AG09309 (cell line): ENCODE measurements around the gene NUTM1.
A peak's percentile ranks its signal among the peaks of the same experiment; 100 is the strongest.
"Not testable (repeated sequence)": the region's sequence is repeated elsewhere in the genome, so short reads cannot be mapped to it uniquely, and the experiment has no call there.

ENCODE experiments used
- DNase-seq: peaks from one replicate; pipeline ENCODE4 v3.0.0-alpha.2; 2010; ENCODE audit warnings: low read depth
- H3K4me3 ChIP-seq: 2 replicates; pipeline ENCODE4 v1.5.1; 2011; ENCODE audit warnings: mild to moderate bottlenecking, low read depth, low read length, moderate library complexity; ENCODE audit not compliant: control insufficient read depth
- CTCF ChIP-seq: IDR thresholded peaks from 2 replicates; pipeline ENCODE4 v1.5.1; 2011; ENCODE audit warnings: mild to moderate bottlenecking, low read depth, low read length, inconsistent platforms; ENCODE audit not compliant: insufficient read depth, control insufficient read depth; ENCODE audit errors: missing control alignments

Gene NUTM1

GRCh38 chr15:34367101-34368081 lies 24.3 kb downstream of the NUTM1 start, which contains the start of gene LPCAT4:
Gene LPCAT4 (minus strand): TSS chr15:34367196. CDS start chr15:34367100, 96 bp downstream.
- peak; percentile 41 for DNase-seq
- TF ChIP-seq CTCF = peak; percentile 95
- H3K4me3 ChIP-seq = peak within 1 kb of the TSS; percentile 100

- no peak overlapping the region for H3K4me3 ChIP-seq
- DNase-seq = no peak
- TF ChIP-seq CTCF = no peak
Observed at GRCh38 chr15:34370129-34370528, 27.0 kb downstream of the NUTM1 start.

GRCh38 chr15:34370643-34371042 lies 27.5 kb downstream of the NUTM1 start:
- no peak for TF ChIP-seq CTCF
- no peak for DNase-seq
- H3K4me3 ChIP-seq = no peak overlapping the region

GRCh38 chr15:34373951-34374350 lies 30.8 kb downstream of the NUTM1 start:
- DNase-seq = no peak
- no peak for TF ChIP-seq CTCF
- no peak overlapping the region for H3K4me3 ChIP-seq

GRCh38 chr15:34374816-34375215 lies 31.7 kb downstream of the NUTM1 start:
- no peak for TF ChIP-seq CTCF
- no peak for DNase-seq
- H3K4me3 ChIP-seq = no peak overlapping the region

GRCh38 chr15:34375541-34375940 lies 32.4 kb downstream of the NUTM1 start:
- not testable (repeated sequence) for DNase-seq, H3K4me3 ChIP-seq

GRCh38 chr15:34376856-34377255 lies 33.7 kb downstream of the NUTM1 start:
- no peak for DNase-seq
- TF ChIP-seq CTCF = no peak
- no peak overlapping the region for H3K4me3 ChIP-seq

DNA sequence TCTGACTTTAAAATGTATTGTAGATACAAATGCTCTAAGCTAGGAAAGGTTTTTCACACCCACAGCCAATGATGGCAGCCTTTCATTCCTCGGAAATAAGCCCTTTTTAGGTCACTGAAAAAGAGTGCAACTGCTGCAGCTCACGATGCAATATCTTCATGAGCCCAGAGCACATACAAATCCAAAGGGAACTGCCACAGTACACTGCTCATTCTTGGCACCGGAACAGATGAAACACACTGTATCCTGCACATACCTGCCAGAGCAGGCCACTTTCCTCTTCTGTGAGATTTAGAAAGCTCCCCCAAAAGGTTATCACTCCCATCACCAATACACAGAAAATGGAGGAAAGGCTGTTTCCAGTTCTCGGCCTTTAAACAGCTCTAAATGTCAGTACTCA lies 37.4 kb downstream of the NUTM1 start:
- DNase-seq, H3K4me3 ChIP-seq: not testable (repeated sequence)

GRCh38 chr15:34381829-34382521 lies 38.9 kb downstream of the NUTM1 start:
- not testable (repeated sequence) for DNase-seq, H3K4me3 ChIP-seq

DNA sequence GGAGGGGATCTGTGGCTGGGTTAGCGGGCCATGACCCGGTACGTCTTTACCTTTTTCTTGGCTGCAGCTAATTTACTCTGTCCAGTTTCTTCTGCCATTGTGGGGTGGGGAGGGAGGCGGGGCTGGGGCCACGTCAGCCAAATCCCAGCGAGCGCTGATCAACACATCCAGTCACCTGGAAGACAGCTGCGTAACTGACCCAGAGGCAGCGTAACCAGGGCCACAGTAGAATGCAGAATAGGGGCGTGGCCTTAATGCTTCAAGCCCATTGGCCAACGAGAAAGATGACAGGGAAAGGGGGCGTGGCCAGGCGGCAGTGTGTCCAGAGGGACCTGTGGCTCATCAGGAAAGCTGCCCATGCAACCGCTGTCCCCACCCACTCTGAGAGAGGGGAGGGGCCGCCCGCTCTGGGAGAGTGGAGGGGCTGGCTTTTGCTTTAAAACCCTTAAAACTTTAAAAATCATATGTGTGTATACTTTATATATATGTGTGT lies 46.5 kb downstream of the NUTM1 start:
- H3K4me3 ChIP-seq, DNase-seq: not testable (repeated sequence)
